Gastroesophageal sphincter (tissue), 4 donors: ENCODE results near the gene TMCC1. TPM values are rescaled to one million over a fixed set of nuclear protein-coding genes. Genes with fewer than 3 reads are reported as not detected.
"Not testable (repeated sequence)": the region's sequence is repeated elsewhere in the genome, so short reads cannot be mapped to it uniquely, and the experiment has no call there.

Experiments used
- ATAC-seq: fragments of 150-250 bp; one replicate; pipeline ENCODE4 v1.9.1; 2016; ENCODE audit warnings: mild to moderate bottlenecking, moderate library complexity
- H3K27ac ChIP-seq, 4 donors: fragments of 200-600 bp; sonication (generic) in 3 of 4; 1 replicate in 3 of 4; 2 replicates in 1 of 4; pipeline ENCODE4 v1.5.1; 2016 to 2019
- H3K27me3 ChIP-seq: fragments of 200-600 bp; sonication (generic); one replicate; pipeline ENCODE4 v1.5.1; 2019
- H3K36me3 ChIP-seq, 2 donors: fragments of 200-600 bp; sonication (generic); one replicate each; pipeline ENCODE4 v1.5.1; 2019; ENCODE audit warnings: control low read depth in 1 of 2
- H3K4me1 ChIP-seq, 3 donors: fragments of 200-600 bp; sonication (generic); 1 replicate in 2 of 3; 2 replicates in 1 of 3; pipeline ENCODE4 v1.5.1; 2016 to 2019; ENCODE audit warnings: control low read depth in 2 of 3
- H3K4me3 ChIP-seq, 2 donors: fragments of 200-600 bp; sonication (generic); one replicate each; pipeline ENCODE4 v1.5.1; 2019; ENCODE audit warnings: mild to moderate bottlenecking in 1 of 2, moderate library complexity in 1 of 2
- H3K9me3 ChIP-seq, 3 donors: fragments of 200-600 bp; sonication (generic); one replicate each; pipeline ENCODE4 v1.5.1; 2017 to 2019; ENCODE audit warnings: control low read depth in 2 of 3
- CTCF ChIP-seq, 4 experiments: fragments of 200-600 bp in 2 of 4; fragments of 450-650 bp in 2 of 4; sonication (generic) in 1 of 4; IDR thresholded peaks; one replicate each; pipeline ENCODE4 v1.5.1; 2017 to 2019; ENCODE audit warnings: antibody characterized with exemption in 4 of 4, mild to moderate bottlenecking in 2 of 4, moderate library complexity in 2 of 4
- EP300 ChIP-seq: sonication (generic); formaldehyde crosslinking; IDR thresholded peaks from one replicate; pipeline ENCODE4 v1.6.1; 2017; ENCODE audit warnings: antibody characterized with exemption, mild to moderate bottlenecking
- POLR2A ChIP-seq, 2 donors: fragments of 450-650 bp; IDR thresholded peaks; one replicate each; pipeline ENCODE4 v1.6.1; 2017; ENCODE audit warnings: antibody characterized with exemption in 2 of 2, mild to moderate bottlenecking in 2 of 2, moderate library complexity in 1 of 2
- POLR2AphosphoS5 ChIP-seq: sonication (generic); formaldehyde crosslinking; IDR thresholded peaks from one replicate; pipeline ENCODE4 v1.6.1; 2017; ENCODE audit warnings: antibody characterized with exemption
- WGBS, 2 donors: methylation state at CpG; one replicate each; pipeline ENCODE4 v1.1.5; 2018; ENCODE audit warnings: low coverage in 1 of 2; 5-methylcytosine and 5-hydroxymethylcytosine counted together
- total RNA-seq, 4 donors: library from RNA; depleted of rRNA; stranded (reverse); fragments of >200 nt; gene quantifications; one replicate each; pipeline ENCODE4 v1.1.0, GENCODE V29; 2016

TMCC1 gene
- total RNA-seq, 4 donors from 2014 or later = 20.3 to 32.7 (median 28.1) TPM

GRCh38 chr3:129756871-129757270 is 136.6 kb downstream of the TMCC1 start:
- no peak overlapping the region for H3K27ac ChIP-seq

GRCh38 chr3:129751105-129751504 is 142.4 kb downstream of the TMCC1 start:
- ATAC-seq, H3K36me3 ChIP-seq, H3K9me3 ChIP-seq, H3K4me3 ChIP-seq, H3K27me3 ChIP-seq, H3K4me1 ChIP-seq, H3K27ac ChIP-seq: not testable (repeated sequence)
- WGBS, 2 donors = 78 to 100% methylated on average over 1 to 2 of the region's 2 CpGs

More at GRCh38 chr3:129756871-129757270, 136.6 kb downstream of the TMCC1 start:
- 93 to 100% methylated on average over 1 of the region's 1 CpG for WGBS, 2 donors
- TF ChIP-seq POLR2AphosphoS5 (no peak), EP300 (no peak), POLR2A (IDR thresholded peaks at IDR 0.05) (no peak), CTCF (IDR thresholded peaks at IDR 0.05) (no peak)
- Histone ChIP-seq H3K9me3 (no peaks in the 10 kb centered on the region), H3K27me3 (no peaks in the 10 kb centered on the region), H3K4me1 (no peaks in the 10 kb centered on the region), H3K36me3 (no peaks in the 10 kb centered on the region), H3K4me3 (no peak overlapping the region)
- ATAC-seq = no peak

GRCh38 chr3:129749692-129750091 is 143.8 kb downstream of the TMCC1 start:
- no peak for ATAC-seq
- no peak overlapping the region for H3K4me3 ChIP-seq
- no peak overlapping the region for H3K27ac ChIP-seq
- H3K27me3 ChIP-seq = no peaks in the 10 kb centered on the region
- H3K36me3 ChIP-seq = no peaks in the 10 kb centered on the region
- H3K4me1 ChIP-seq = peaks cover 0 to 16% (median 2%) of the 10 kb centered on the region in 3 donors
- H3K9me3 ChIP-seq = no peaks in the 10 kb centered on the region
- TF ChIP-seq CTCF (IDR thresholded peaks at IDR 0.05) = no peak
- TF ChIP-seq POLR2A (IDR thresholded peaks at IDR 0.05) = no peak
- no peak for TF ChIP-seq EP300
- TF ChIP-seq POLR2AphosphoS5 = no peak

- peaks cover 0 to 21% (median 2%) of the 10 kb centered on the region in 3 donors for H3K4me1 ChIP-seq
- no peaks in the 10 kb centered on the region for H3K9me3 ChIP-seq
- no peak for ATAC-seq
- no peaks in the 10 kb centered on the region for H3K36me3 ChIP-seq
- H3K27me3 ChIP-seq = no peaks in the 10 kb centered on the region
- WGBS, 2 donors = 92% methylated on average over 2 of the region's 3 CpGs; no CpG with 5 or more reads in 1 of the 2 donors
- TF ChIP-seq EP300 (no peak), POLR2AphosphoS5 (no peak), CTCF (IDR thresholded peaks at IDR 0.05) (no peak), POLR2A (IDR thresholded peaks at IDR 0.05) (no peak)
- H3K27ac ChIP-seq = no peak overlapping the region
- H3K4me3 ChIP-seq = no peak overlapping the region
Measured at GRCh38 chr3:129747992-129748391, 145.5 kb downstream of the TMCC1 start.

GRCh38 chr3:129747136-129747535 is 146.4 kb downstream of the TMCC1 start:
- Histone ChIP-seq H3K4me3 (no peak overlapping the region), H3K27ac (no peak overlapping the region), H3K4me1 (peaks cover 0 to 21% (median 2%) of the 10 kb centered on the region in 3 donors), H3K9me3 (no peaks in the 10 kb centered on the region), H3K27me3 (no peaks in the 10 kb centered on the region), H3K36me3 (no peaks in the 10 kb centered on the region)
- whole genome bisulfite sequencing, 2 donors = 60 to 69% methylated on average over 3 to 4 of the region's 4 CpGs
- no peak for ATAC-seq
- TF ChIP-seq POLR2AphosphoS5 (no peak), CTCF (IDR thresholded peaks at IDR 0.05) (no peak), POLR2A (IDR thresholded peaks at IDR 0.05) (no peak), EP300 (no peak)
